ENCODE data around the gene BACE2.
A peak's percentile ranks its signal among the peaks of the same experiment; 100 is the strongest.

BACE2 gene

DNA sequence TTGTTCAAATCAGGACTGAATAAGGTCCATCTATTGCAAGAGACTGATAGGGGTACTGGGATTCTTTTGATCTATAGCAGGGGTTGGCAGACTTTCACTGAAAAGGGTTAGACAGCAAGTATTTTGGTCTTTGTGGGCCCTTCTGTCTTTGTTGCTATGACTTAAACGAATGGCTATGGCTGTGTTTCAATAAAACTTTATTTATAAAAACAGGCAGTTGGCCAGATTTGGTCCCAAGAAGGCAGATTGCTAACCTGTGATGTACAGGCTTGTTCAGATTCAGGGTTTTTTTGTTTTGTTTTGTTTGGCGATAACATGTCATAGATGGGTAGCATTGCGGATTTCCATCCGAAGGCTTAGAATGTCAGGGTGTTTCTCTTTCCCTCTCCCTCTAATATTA lies 3.9 kb upstream of the BACE2 start:
- Histone ChIP-seq H3K9me3 (ENCODE audit: control insufficient read depth, low read length) (no peaks in the 10 kb centered on the region), H3K36me3 (ENCODE audit: control insufficient read depth, insufficient read depth, low read length) (no peaks in the 10 kb centered on the region), H3K4me1 (ENCODE audit: control insufficient read depth, insufficient read depth, low read length) (no peaks in the 10 kb centered on the region), H3K27ac (ENCODE audit: insufficient read depth, low read depth, low read length, poor library complexity, severe bottlenecking) (no peak overlapping the region), H3K27me3 (ENCODE audit: control insufficient read depth, insufficient read depth, low read length, poor library complexity, severe bottlenecking) (peaks cover 53% of the 10 kb centered on the region), H3K4me3 (ENCODE audit: insufficient read depth, low read depth, low read length) (no peak overlapping the region)
- 84 to 96% methylated on average over 3 to 4 of the region's 4 CpGs for WGBS, 2 experiments

DNA sequence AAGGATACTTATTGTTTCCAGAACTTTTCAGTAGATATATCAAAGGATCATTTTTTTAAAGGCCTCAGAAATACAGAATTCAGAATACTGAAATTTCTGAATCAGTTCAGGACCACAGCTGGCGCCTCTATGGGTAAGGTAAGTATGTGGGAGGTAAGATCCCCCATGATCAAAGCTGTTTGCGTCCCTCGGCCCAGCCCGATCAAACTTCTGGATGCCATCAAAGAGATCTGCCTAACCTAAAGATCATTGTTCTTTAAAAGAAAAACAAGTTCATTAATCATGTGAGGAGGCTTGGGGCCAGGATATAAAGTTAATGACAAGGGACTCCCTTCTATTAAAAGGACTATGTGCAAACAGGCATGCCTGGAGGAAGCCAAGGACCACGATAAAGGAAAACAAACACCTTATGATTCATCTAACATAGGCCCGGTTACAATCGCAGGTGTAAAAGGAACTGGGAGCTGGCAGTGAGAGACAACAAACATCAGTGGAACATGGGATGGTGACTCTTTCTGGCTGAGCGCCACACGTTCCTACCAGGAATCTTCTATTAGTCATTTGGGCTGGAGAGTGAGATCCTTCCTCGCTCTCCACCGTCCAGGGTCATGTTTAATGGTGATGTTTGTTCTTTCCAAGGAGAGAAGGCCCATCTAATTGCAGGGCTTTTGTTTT lies 2.8 kb upstream of the BACE2 start:
- Histone ChIP-seq H3K4me3 (ENCODE audit: insufficient read depth, low read depth, low read length) (no peak overlapping the region), H3K27me3 (ENCODE audit: control insufficient read depth, insufficient read depth, low read length, poor library complexity, severe bottlenecking) (peaks cover 63% of the 10 kb centered on the region), H3K27ac (ENCODE audit: insufficient read depth, low read depth, low read length, poor library complexity, severe bottlenecking) (no peak overlapping the region), H3K4me1 (ENCODE audit: control insufficient read depth, insufficient read depth, low read length) (no peaks in the 10 kb centered on the region), H3K36me3 (ENCODE audit: control insufficient read depth, insufficient read depth, low read length) (no peaks in the 10 kb centered on the region), H3K9me3 (ENCODE audit: control insufficient read depth, low read length) (no peaks in the 10 kb centered on the region)
- WGBS, 2 experiments: 89 to 94% methylated on average over 9 to 11 of the region's 11 CpGs

DNA sequence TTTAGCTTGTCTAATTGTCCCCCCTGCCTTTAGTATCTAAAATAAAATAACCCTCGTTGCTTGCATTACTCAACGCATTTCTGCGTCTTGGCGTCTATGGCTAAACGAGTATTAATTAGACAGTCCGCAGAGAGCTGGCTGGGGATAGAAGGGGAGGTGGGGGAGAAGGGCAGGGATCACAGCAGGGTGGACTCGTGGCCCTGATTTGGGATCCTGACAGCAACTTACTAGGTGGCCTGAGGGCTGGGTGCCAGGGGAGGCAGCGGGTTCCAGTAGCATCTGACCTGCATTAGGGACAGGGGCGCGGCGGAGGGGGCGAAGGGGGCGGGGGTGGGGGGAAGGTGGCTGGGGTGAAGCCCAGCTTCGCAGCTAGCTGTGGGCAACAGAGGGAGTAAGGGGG lies 1.1 kb upstream of the BACE2 start:
- H3K4me3 ChIP-seq (ENCODE audit: insufficient read depth, low read depth, low read length): peak overlapping the region; percentile 54

DNA sequence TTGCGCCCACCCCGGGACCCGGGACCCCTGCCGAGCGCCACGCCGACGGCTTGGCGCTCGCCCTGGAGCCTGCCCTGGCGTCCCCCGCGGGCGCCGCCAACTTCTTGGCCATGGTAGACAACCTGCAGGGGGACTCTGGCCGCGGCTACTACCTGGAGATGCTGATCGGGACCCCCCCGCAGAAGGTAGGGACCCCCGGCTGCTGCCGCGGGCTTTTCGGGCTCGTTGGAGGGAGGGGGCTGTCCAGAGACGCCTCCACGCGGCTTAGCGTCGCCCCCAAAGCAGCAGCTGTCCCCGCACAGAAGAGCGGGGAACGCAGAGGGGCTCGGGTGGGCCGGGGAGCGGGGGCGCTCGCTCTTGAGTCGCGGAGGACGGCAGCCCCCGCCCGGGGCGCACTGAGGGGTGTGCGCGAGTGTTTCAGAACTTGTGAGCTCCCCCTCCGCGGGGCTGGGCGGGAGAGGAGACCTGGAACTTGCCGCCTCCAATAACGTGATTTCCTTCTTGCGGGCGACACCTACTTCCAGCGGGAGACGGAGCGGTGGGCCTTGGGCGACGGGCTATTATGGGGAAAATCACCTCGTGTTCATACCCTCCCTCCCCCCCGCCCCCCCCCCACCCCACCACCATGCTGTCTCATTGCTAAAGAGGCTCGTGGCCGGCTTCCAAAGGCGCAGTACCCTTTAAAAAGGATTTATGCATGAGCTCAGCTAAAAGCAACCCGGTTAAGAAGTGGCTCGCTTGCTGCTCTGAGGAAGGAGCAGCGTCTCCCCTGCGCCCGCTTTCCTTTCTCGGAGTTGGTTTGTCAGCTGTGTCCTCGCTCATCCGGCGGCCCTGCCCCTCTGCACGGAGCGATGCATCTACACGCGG lies 664 bp downstream of the BACE2 start:
- no peaks in the 10 kb centered on the region for H3K4me1 ChIP-seq (ENCODE audit: control insufficient read depth, insufficient read depth, low read length)
- no peaks in the 10 kb centered on the region for H3K9me3 ChIP-seq (ENCODE audit: control insufficient read depth, low read length)
- no peaks in the 10 kb centered on the region for H3K36me3 ChIP-seq (ENCODE audit: control insufficient read depth, insufficient read depth, low read length)
- no peak overlapping the region for H3K27ac ChIP-seq (ENCODE audit: insufficient read depth, low read depth, low read length, poor library complexity, severe bottlenecking)
- peak overlapping the region; percentile 54 for H3K4me3 ChIP-seq (ENCODE audit: insufficient read depth, low read depth, low read length)
- 1% methylated on average over 68 of the region's 75 CpGs for WGBS, 2 experiments
- peaks cover 66% of the 10 kb centered on the region for H3K27me3 ChIP-seq (ENCODE audit: control insufficient read depth, insufficient read depth, low read length, poor library complexity, severe bottlenecking)

More for the DNA sequence above, 1.1 kb upstream of the BACE2 start:
- H3K27ac ChIP-seq (ENCODE audit: insufficient read depth, low read depth, low read length, poor library complexity, severe bottlenecking): no peak overlapping the region
- no peaks in the 10 kb centered on the region for H3K36me3 ChIP-seq (ENCODE audit: control insufficient read depth, insufficient read depth, low read length)
- H3K4me1 ChIP-seq (ENCODE audit: control insufficient read depth, insufficient read depth, low read length): no peaks in the 10 kb centered on the region
- no peaks in the 10 kb centered on the region for H3K9me3 ChIP-seq (ENCODE audit: control insufficient read depth, low read length)
- 30 to 33% methylated on average over 7 to 13 of the region's 14 CpGs for WGBS, 2 experiments
- H3K27me3 ChIP-seq (ENCODE audit: control insufficient read depth, insufficient read depth, low read length, poor library complexity, severe bottlenecking): peaks cover 67% of the 10 kb centered on the region

DNA sequence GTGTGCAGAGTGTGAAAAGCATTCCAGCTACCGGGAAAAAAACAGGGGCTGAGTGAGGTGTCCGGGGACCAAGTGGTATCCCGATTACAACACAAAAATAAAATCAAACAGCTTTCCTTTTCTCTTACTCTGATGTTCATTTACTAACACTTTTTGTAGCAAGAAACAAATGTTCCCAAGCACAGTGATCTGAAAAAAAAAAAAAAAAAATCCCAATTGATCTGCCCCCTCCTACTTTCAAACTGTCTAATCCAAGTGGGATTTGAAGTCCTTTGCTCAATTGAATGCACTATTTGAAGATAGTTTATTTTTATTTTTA lies 1.3 kb downstream of the BACE2 start:
- H3K27me3 ChIP-seq (ENCODE audit: control insufficient read depth, insufficient read depth, low read length, poor library complexity, severe bottlenecking): peaks cover 60% of the 10 kb centered on the region
- H3K4me3 ChIP-seq (ENCODE audit: insufficient read depth, low read depth, low read length): peak overlapping the region; percentile 8
- no peaks in the 10 kb centered on the region for H3K36me3 ChIP-seq (ENCODE audit: control insufficient read depth, insufficient read depth, low read length)
- no peaks in the 10 kb centered on the region for H3K9me3 ChIP-seq (ENCODE audit: control insufficient read depth, low read length)
- H3K27ac ChIP-seq (ENCODE audit: insufficient read depth, low read depth, low read length, poor library complexity, severe bottlenecking): no peak overlapping the region
- H3K4me1 ChIP-seq (ENCODE audit: control insufficient read depth, insufficient read depth, low read length): no peaks in the 10 kb centered on the region
- WGBS, 2 experiments: 19 to 24% methylated on average over 3 of the region's 3 CpGs

DNA sequence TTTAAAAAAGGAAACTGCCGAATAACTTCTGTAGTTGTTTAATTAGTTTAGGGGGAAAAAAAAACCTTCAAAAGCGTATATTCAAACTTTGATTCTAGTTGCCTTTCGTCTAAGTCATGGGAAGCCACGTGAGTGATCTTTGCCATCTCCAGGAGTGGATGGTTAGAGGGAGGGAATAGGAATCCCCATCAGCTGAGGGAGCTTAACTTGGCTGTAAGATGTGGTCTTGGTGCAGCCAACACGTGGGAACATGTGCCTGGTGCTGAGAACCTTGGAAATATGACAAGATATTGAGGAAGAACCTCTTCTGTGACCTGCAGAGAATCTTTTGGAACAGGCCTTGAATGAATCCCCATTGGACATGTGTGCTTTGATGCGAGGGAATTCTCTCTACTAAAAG lies 1.7 kb downstream of the BACE2 start:
- Histone ChIP-seq H3K4me3 (ENCODE audit: insufficient read depth, low read depth, low read length) (no peak overlapping the region), H3K27me3 (ENCODE audit: control insufficient read depth, insufficient read depth, low read length, poor library complexity, severe bottlenecking) (peaks cover 57% of the 10 kb centered on the region), H3K36me3 (ENCODE audit: control insufficient read depth, insufficient read depth, low read length) (no peaks in the 10 kb centered on the region), H3K9me3 (ENCODE audit: control insufficient read depth, low read length) (no peaks in the 10 kb centered on the region), H3K27ac (ENCODE audit: insufficient read depth, low read depth, low read length, poor library complexity, severe bottlenecking) (no peak overlapping the region), H3K4me1 (ENCODE audit: control insufficient read depth, insufficient read depth, low read length) (no peaks in the 10 kb centered on the region)
- WGBS, 2 experiments: 67 to 72% methylated on average over 6 of the region's 6 CpGs

DNA sequence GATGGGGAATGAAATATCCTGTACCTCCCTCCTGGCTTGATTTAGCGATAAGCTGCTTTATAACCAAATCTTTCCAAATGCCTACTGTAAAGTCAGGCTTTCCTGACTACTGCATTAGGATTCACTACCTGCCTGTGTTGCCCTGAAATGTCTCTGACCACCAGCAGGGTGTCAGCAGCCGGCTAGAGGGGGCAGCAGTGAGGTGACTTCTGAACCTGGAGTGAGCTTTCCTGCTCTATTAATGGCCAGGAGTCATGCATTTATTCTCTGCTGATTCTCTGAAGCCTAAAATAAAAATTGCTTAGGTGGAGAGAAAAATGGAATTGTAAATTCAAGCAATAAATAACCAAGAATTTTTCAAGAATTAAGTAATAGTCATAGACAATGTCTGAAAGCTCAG lies 2.5 kb downstream of the BACE2 start:
- 6 to 10% methylated on average over 2 of the region's 2 CpGs for WGBS, 2 experiments
- peaks cover 50% of the 10 kb centered on the region for H3K27me3 ChIP-seq (ENCODE audit: control insufficient read depth, insufficient read depth, low read length, poor library complexity, severe bottlenecking)
- no peak overlapping the region for H3K27ac ChIP-seq (ENCODE audit: insufficient read depth, low read depth, low read length, poor library complexity, severe bottlenecking)
- no peak overlapping the region for H3K4me3 ChIP-seq (ENCODE audit: insufficient read depth, low read depth, low read length)
- no peaks in the 10 kb centered on the region for H3K36me3 ChIP-seq (ENCODE audit: control insufficient read depth, insufficient read depth, low read length)
- H3K4me1 ChIP-seq (ENCODE audit: control insufficient read depth, insufficient read depth, low read length): no peaks in the 10 kb centered on the region
- no peaks in the 10 kb centered on the region for H3K9me3 ChIP-seq (ENCODE audit: control insufficient read depth, low read length)

DNA sequence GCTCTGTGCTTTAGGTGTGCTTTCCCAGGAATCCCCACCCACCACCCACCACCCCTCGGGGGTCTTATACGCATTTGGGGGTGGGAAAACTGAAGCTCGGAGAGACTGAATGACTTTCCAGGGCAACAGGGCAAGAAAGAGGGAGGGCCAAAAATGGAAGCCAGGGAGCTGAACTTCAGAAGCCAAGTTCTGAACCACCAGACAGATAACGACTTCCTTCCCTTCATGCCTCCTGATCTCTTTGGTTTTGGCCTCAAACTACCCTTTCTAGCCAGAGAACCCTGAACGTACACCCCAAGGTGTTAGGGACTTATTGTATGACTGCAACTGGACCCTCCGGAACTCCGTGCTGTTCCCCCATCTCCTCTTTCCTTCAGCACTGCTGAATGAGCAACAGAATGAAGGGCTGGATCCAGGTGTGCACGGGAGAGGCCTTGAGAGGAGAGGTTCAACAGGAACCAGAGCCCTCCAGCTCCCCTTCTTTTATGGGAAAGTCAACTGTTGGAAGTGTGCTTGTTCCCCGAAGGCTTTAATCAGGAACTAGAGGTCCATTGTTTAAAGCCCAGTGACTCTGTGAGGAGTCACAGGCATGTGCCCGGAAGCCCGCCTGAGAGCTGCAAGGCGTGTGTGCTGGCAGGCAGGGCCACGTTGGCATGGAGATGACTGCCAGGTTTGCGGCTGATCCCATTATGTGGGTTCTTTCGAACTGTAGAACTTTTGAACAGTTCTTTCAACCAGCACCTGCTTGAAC lies 3.1 kb downstream of the BACE2 start:
- H3K9me3 ChIP-seq (ENCODE audit: control insufficient read depth, low read length): no peaks in the 10 kb centered on the region
- 79 to 80% methylated on average over 15 of the region's 15 CpGs for WGBS, 2 experiments
- H3K4me3 ChIP-seq (ENCODE audit: insufficient read depth, low read depth, low read length): no peak overlapping the region
- H3K4me1 ChIP-seq (ENCODE audit: control insufficient read depth, insufficient read depth, low read length): no peaks in the 10 kb centered on the region
- H3K27me3 ChIP-seq (ENCODE audit: control insufficient read depth, insufficient read depth, low read length, poor library complexity, severe bottlenecking): peaks cover 44% of the 10 kb centered on the region
- no peak overlapping the region for H3K27ac ChIP-seq (ENCODE audit: insufficient read depth, low read depth, low read length, poor library complexity, severe bottlenecking)
- H3K36me3 ChIP-seq (ENCODE audit: control insufficient read depth, insufficient read depth, low read length): no peaks in the 10 kb centered on the region

DNA sequence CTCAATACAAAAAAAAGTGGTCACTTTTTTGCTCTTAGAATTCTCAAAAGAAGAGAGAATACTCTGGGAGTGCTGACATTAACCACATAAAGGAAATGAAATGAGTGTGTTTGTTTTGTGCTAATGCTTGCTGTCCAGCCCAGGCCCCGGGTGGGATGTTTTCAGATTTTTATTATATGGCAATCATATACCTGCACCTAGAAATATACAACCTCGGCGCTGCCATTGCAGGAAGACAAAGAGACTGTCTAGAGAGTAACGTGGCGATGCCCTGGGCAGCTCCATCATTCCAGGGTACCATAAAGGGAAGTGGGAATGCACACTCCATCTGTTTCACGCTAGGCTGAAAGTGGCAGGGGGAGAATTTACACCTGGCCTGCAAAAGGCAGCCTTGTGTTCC lies 7.1 kb downstream of the BACE2 start:
- H3K27me3 ChIP-seq (ENCODE audit: control insufficient read depth, insufficient read depth, low read length, poor library complexity, severe bottlenecking): peaks cover 4% of the 10 kb centered on the region
- no peak overlapping the region for H3K4me3 ChIP-seq (ENCODE audit: insufficient read depth, low read depth, low read length)
- no peaks in the 10 kb centered on the region for H3K36me3 ChIP-seq (ENCODE audit: control insufficient read depth, insufficient read depth, low read length)
- no peak overlapping the region for H3K27ac ChIP-seq (ENCODE audit: insufficient read depth, low read depth, low read length, poor library complexity, severe bottlenecking)
- WGBS, 2 experiments: 92 to 96% methylated on average over 6 of the region's 6 CpGs
- peaks cover 4% of the 10 kb centered on the region for H3K4me1 ChIP-seq (ENCODE audit: control insufficient read depth, insufficient read depth, low read length)
- H3K9me3 ChIP-seq (ENCODE audit: control insufficient read depth, low read length): no peaks in the 10 kb centered on the region

DNA sequence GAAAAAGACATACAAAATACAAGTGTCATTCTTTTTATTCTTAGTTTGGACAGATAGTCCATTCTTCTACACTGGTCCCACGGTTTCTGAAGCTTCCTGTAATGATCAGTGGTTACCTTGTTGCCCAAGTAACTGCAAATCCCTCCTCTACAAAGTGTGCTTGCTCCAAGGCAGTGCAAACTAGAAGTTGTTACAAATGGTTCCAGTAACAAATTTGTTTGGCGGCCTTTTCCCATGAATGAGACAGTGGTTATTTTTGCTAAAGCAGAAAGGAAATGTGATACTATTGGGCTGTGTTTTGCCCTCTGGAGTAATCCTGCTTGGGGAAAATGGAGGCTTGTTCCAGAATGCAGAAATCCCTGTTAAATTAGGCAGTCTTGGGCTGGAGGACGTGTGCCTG lies 8.9 kb downstream of the BACE2 start:
- Histone ChIP-seq H3K4me1 (ENCODE audit: control insufficient read depth, insufficient read depth, low read length) (peaks cover 6% of the 10 kb centered on the region), H3K36me3 (ENCODE audit: control insufficient read depth, insufficient read depth, low read length) (no peaks in the 10 kb centered on the region), H3K27me3 (ENCODE audit: control insufficient read depth, insufficient read depth, low read length, poor library complexity, severe bottlenecking) (no peaks in the 10 kb centered on the region), H3K27ac (ENCODE audit: insufficient read depth, low read depth, low read length, poor library complexity, severe bottlenecking) (no peak overlapping the region), H3K9me3 (ENCODE audit: control insufficient read depth, low read length) (no peaks in the 10 kb centered on the region), H3K4me3 (ENCODE audit: insufficient read depth, low read depth, low read length) (no peak overlapping the region)
- WGBS, 2 experiments: 86 to 91% methylated on average over 3 of the region's 3 CpGs
